Heart right ventricle (tissue), 16 donors: ENCODE measurements around the gene TRIM72. TPM values are rescaled to one million over a fixed set of nuclear protein-coding genes. Genes with fewer than 3 reads are reported as not detected.

Source experiments
- ATAC-seq, 8 donors: fragments of 200-7000 bp; cut with Tn5 transposase; one replicate each; pipeline ENCODE4 v1.9.1; 2020; ENCODE audit warnings: mild to moderate bottlenecking in 8 of 8, moderate library complexity in 8 of 8, moderate number of reproducible peaks in 1 of 8
- DNase-seq, 2 donors: peaks; one replicate each; pipeline ENCODE4 v3.0.0-alpha.2; 2020
- H3K27ac ChIP-seq, 10 donors: fragments of 200-600 bp; sonication (generic) in 2 of 10; one replicate each; pipeline versions ENCODE4 v1.5.0 to v1.8.0; 2020 to 2022; ENCODE audit warnings: mild to moderate bottlenecking in 3 of 10
- H3K27me3 ChIP-seq, 7 donors: fragments of 200-600 bp; one replicate each; pipeline ENCODE4 v1.8.0; 2021 to 2022; ENCODE audit warnings: mild to moderate bottlenecking in 2 of 7
- H3K36me3 ChIP-seq, 9 donors: fragments of 200-600 bp; sonication (generic) in 1 of 9; one replicate each; pipeline versions ENCODE4 v1.5.0 to v1.8.0; 2020 to 2022; ENCODE audit warnings: mild to moderate bottlenecking in 2 of 9
- H3K4me1 ChIP-seq, 9 donors: fragments of 200-600 bp; sonication (generic) in 1 of 9; one replicate each; pipeline versions ENCODE4 v1.5.0 to v1.8.0; 2020 to 2022; ENCODE audit warnings: mild to moderate bottlenecking in 4 of 9
- H3K4me3 ChIP-seq, 10 donors: fragments of 200-600 bp; sonication (generic) in 2 of 10; one replicate each; pipeline versions ENCODE4 v1.5.0 to v1.8.0; 2020 to 2022; ENCODE audit warnings: mild to moderate bottlenecking in 7 of 10, moderate library complexity in 2 of 10
- H3K9me3 ChIP-seq, 11 donors: fragments of 200-600 bp in 10 of 11; sonication (generic) in 2 of 11; one replicate each; pipeline versions ENCODE4 v1.5.0 to v1.8.0; 2013 to 2022; ENCODE audit warnings: mild to moderate bottlenecking in 2 of 11, control low read depth in 1 of 11, moderate library complexity in 1 of 11
- WGBS, 2 donors: extraction: QIAGEN DNeasy Blood & Tissue Kit; methylation state at CpG; one replicate each; pipeline ENCODE4 v1.1.7; 2013; ENCODE audit warnings: inconsistent platforms in 1 of 2; 5-methylcytosine and 5-hydroxymethylcytosine counted together
- intact Hi-C, 10 donors: fragments of 100-400 bp; cut with DNase I; formaldehyde crosslinking; loops; one replicate each; pipeline versions ENCODE4 v1.11.1 to v1.14.2; 2022
- polyA plus RNA-seq, 2 donors: library from polyadenylated mRNA; stranded (reverse); fragments of 200-250 nt; gene quantifications; one replicate each; pipeline ENCODE4 v1.2.3, GENCODE V29; 2013
- total RNA-seq, 10 donors: library from RNA; stranded (reverse); fragmentation: NEBNext Ultra II Directional in 3 of 10; extraction: Animal tissue kit (Norgen Biotek cat#: 25700) in 3 of 10; gene quantifications; one replicate each; pipeline versions ENCODE4 v1.2.1 to v1.2.4, GENCODE V29; 2021 to 2023
- TF ChIP-seq, protein P1 (sequence below), 9 donors: fragments of 200-600 bp; sonication (generic) in 2 of 9; IDR thresholded peaks; one replicate each; pipeline versions ENCODE4 v1.5.0 to v1.8.0; 2021 to 2022; ENCODE audit warnings: antibody characterized with exemption in 9 of 9, mild to moderate bottlenecking in 5 of 9, moderate library complexity in 1 of 9
- donor health status: Arrhythmogenic right ventricular cardiomyopathy.
- donor health status: ischemic (EF 13 %, LVEDD 7.1; RV severe dilation, severe dysfunction).
- donor health status: healthy with polysubstance abuse.
- donor health status: DM: no; HTN: yes; CAD: no.
- donor health status: DM: no; HTN: no; CAD: no.
- donor health status: ischemic (EF 25% LVEDD 6.9; RV normal size, moderate dysfunction).
- donor health status: ischemic (EF 25% LVEDD 5.7; RV mildly dilated, moderate dysfunction).
- donor health status: healthy.
- donor health status: DM: yes; HTN: yes; CAD: no.
- donor health status: Ischemic cardiomyopathy.
- donor health status: ischemic (EF 35%, LVEDD 5.7; RV mildly dilated, moderate dysfunction).
- donor health status: nonischemic (EF 11% LVEDD 7.7; RV severe dilation, severe dysfunction).
- donor health status: DM: yes; HTN: yes; CAD: no.
- donor health status: PGD.
- donor health status: ischemic (EF 29% LVEDD 5.4; RV normal size, mild dysfunction).
- donor health status: nonischemic (EF 23%, LVEDD 6.1; RV moderate dilation, normal function).

TRIM72 gene
- total and polyA plus RNA-seq, 12 donors, result 0.51 to 4.8 (median 1.1) TPM

DNA sequence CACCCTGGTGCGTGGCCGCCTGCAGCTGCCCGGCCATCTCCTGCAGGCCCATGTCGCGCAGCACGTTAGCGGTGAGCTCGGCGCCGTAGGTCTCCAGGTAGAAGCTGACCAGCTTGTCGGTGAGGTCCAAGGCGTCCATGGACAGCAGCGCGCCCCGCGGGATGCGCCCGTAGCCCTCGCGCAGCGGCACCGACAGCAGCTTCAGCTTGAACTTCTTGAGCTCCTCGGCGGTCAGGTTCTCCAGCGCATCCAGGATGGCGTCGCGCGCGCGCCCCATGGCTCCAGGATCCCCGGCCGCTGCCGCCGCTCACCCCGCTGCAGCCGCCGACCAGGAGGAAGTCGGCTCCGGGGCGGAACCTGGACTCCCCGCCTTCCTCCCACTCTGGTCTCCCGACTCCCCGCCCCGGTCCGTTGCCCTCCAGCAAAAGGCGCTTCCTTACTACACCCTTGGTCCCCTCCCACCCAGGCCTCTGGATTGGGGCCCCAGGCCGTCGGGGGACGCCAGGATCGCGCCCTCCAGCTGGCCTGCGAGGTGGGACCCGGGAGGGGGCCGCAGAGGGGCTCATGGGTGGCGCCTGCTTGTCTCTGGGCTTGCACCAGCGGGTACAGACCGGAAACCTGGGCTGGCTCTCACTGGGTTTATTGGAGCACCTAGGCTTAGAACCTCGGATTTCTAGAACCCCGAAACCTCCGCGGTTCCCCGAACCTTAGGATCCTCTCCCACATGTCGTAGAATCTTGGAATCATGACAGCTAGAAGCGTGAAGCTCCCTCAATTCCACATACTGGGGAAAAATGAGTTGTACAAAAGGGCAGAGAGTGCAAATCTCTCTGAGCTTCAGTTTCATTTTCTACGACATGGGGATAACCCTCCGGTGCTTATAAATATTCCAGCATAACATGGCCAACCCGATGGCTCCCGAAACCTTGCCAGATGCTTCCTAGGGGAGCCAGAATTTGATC is 11.2 kb upstream of the TRIM72 start, which contains the start of gene PYCARD:
TSS of gene PYCARD (minus strand) at position 347 of the 962 bp plus-strand sequence. CDS start at position 277, 70 bp downstream.
- Histone ChIP-seq H3K27ac (peak within 1 kb of the TSS in 9 of 10 donors; percentile 46 to 91 (median 61)), H3K4me3 (peak within 1 kb of the TSS; percentile 46 to 84 (median 72)), H3K9me3 (no peaks in the 10 kb centered on the region), H3K4me1 (peaks cover 0 to 50% (median 17%) of the 10 kb centered on the region in 9 donors), H3K27me3 (no peaks in the 10 kb centered on the region), H3K36me3 (peaks cover 0 to 29% (median 0%) of the 10 kb centered on the region in 9 donors)
- peak; percentile 70 to 82 (median 76) for ATAC-seq
- intact Hi-C loops, result loop anchor here in 1 of 10 donors (10.0 kb wide), 1 partner anchor 242 kb away; the partner anchor contains the start of gene ZNF843
- TF ChIP-seq, protein P1, sequence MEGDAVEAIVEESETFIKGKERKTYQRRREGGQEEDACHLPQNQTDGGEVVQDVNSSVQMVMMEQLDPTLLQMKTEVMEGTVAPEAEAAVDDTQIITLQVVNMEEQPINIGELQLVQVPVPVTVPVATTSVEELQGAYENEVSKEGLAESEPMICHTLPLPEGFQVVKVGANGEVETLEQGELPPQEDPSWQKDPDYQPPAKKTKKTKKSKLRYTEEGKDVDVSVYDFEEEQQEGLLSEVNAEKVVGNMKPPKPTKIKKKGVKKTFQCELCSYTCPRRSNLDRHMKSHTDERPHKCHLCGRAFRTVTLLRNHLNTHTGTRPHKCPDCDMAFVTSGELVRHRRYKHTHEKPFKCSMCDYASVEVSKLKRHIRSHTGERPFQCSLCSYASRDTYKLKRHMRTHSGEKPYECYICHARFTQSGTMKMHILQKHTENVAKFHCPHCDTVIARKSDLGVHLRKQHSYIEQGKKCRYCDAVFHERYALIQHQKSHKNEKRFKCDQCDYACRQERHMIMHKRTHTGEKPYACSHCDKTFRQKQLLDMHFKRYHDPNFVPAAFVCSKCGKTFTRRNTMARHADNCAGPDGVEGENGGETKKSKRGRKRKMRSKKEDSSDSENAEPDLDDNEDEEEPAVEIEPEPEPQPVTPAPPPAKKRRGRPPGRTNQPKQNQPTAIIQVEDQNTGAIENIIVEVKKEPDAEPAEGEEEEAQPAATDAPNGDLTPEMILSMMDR (IDR thresholded peaks at IDR 0.05), result no peak
- DNase-seq, result peak; percentile 50 to 73
- WGBS, 2 donors, result 8 to 12% methylated on average over 58 to 69 of the region's 69 CpGs

DNA sequence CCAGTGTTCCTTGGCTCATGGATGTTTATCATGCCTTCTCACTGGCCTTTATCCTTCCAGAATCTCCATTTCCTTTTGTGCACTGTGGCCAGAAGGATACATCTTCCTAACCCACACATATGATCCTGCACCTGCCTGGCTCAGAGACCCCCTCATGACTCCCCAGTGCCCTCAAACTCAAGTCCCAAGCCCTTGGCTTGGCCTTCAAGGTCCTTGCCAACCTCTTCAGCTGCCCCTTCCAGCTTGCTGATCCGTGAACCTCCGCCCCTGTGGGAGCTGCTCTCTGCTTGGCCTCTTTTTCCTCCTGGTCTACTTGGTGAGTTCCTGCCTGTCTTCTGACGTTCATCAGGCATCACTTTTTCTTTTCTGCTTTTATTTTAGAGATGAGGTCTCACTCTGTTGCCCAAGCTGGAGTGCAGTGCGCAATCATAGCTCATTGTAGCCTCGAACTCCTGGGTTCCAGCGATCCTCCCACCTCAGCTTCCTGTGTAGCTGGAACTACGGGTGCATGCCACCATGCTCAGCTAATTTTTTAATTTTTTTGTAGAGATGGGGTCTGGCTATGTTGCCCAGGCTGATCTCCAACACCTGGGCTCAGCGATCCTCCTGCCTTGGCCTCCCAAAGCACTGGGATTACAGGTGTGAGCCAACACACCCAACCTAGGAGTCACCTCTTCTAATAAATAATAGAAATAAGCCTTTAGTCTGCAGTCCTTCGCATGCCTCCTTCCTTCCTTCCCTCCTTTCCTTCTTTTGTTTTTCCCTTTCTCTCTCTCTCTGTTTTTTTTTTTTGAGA is 8.8 kb upstream of the TRIM72 start:
- TF ChIP-seq, protein P1 (IDR thresholded peaks at IDR 0.05), result no peak
- ATAC-seq (no peak), DNase-seq (no peak)
- intact Hi-C loops, result loop anchor here in 1 of 10 donors (10.0 kb wide), 1 partner anchor 240 kb away; the partner anchor contains the start of gene ZNF843
- H3K36me3 ChIP-seq, result peaks cover 0 to 8% (median 0%) of the 10 kb centered on the region in 9 donors
- H3K9me3 ChIP-seq, result no peaks in the 10 kb centered on the region
- H3K4me3 ChIP-seq, result no peak overlapping the region
- 88 to 89% methylated on average over 9 of the region's 9 CpGs for WGBS, 2 donors
- H3K27ac ChIP-seq, result no peak overlapping the region
- peaks cover 0 to 4% (median 0%) of the 10 kb centered on the region in 7 donors for H3K27me3 ChIP-seq
- H3K4me1 ChIP-seq, result peaks cover 0 to 37% (median 17%) of the 10 kb centered on the region in 9 donors

DNA sequence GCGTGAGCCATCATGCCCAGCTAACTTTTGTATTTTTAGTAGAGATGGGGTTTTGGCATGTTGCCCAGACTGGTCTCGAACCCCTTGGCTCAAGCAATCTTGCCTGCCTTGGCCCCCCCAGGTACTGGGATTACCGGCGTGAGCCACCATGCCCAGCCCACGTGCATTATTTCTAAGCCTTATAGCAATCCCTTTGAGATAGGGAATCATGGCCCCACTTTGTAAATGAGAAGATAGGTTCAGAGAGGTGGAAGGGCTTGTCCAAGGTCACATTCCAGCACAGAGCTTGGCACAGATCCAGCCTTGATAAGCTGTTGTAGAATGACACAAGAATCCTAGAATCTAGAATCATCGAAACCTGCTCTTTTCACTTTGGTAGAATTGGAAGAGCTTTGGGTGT is 7.1 kb upstream of the TRIM72 start:
- TF ChIP-seq, protein P1 (IDR thresholded peaks at IDR 0.05), result no peak
- no peak overlapping the region for H3K27ac ChIP-seq
- WGBS, 2 donors, result 38% methylated on average over 6 of the region's 6 CpGs
- peaks cover 0 to 4% (median 0%) of the 10 kb centered on the region in 7 donors for H3K27me3 ChIP-seq
- H3K4me3 ChIP-seq, result no peak overlapping the region
- ATAC-seq (no peak), DNase-seq (no peak)
- no peaks in the 10 kb centered on the region for H3K36me3 ChIP-seq
- H3K4me1 ChIP-seq, result peaks cover 0 to 20% (median 11%) of the 10 kb centered on the region in 9 donors
- intact Hi-C loops, result loop anchor here in 1 of 10 donors (10.0 kb wide), 1 partner anchor 238 kb away; the partner anchor contains the start of gene ZNF843
- no peaks in the 10 kb centered on the region for H3K9me3 ChIP-seq

DNA sequence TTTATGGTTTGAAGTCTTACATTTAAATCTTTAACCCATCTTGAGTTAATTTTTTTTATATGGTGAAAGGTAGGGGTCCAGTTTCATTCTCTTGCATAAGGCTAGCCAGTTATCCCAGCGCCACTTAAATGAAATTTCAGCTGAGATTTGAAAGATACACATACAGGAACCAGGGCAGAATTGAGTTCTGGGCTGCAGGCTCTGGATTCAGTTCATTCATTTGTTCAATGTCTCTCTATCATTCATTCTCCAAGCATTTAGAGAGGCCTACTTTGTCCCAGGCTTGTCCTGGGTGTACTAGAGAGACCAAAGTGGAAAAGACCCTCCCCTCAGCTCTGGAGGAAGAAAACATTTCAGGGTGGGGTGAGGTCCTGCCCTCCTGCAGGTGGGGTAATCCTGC is 577 bp upstream of the TRIM72 start:
- Histone ChIP-seq H3K4me3 (no peak overlapping the region), H3K27me3 (peaks cover 0 to 47% (median 28%) of the 10 kb centered on the region in 7 donors), H3K36me3 (no peaks in the 10 kb centered on the region), H3K4me1 (peaks cover 9 to 34% (median 27%) of the 10 kb centered on the region in 9 donors), H3K27ac (no peak overlapping the region), H3K9me3 (no peaks in the 10 kb centered on the region)
- 90 to 93% methylated on average over 1 of the region's 1 CpG for WGBS, 2 donors
- intact Hi-C loops, result no loop called here
- TF ChIP-seq, protein P1 (IDR thresholded peaks at IDR 0.05), result no peak
- DNase-seq (no peak), ATAC-seq (no peak)
